ENCODE measurements around the gene CCDC69. TPM values are rescaled to one million over a fixed set of nuclear protein-coding genes. Genes with fewer than 3 reads are reported as not detected.
A peak's percentile ranks its signal among the peaks of the same experiment; 100 is the strongest.
"Not testable (repeated sequence)": the region's sequence is repeated elsewhere in the genome, so short reads cannot be mapped to it uniquely, and the experiment has no call there.

Gene CCDC69
- total RNA-seq, 1 experiment from 2014 or later = 1.1 TPM

GRCh38 chr5:151251001-151251551 lies 27.2 kb upstream of the CCDC69 start:
- DNase-seq (ENCODE audit: low read depth, low spot score) = no peak

GRCh38 chr5:151250346-151251000 lies 26.6 kb upstream of the CCDC69 start:
- in situ Hi-C loops (cut with HindIII; ENCODE audit: low pct_unique_long_range_greater_than_20kb, low sequenced_read_pairs) = no loop called here
- DNase-seq (ENCODE audit: low read depth, low spot score) = no peak

More at GRCh38 chr5:151251001-151251551, 27.2 kb upstream of the CCDC69 start:
- in situ Hi-C loops (cut with HindIII; ENCODE audit: low pct_unique_long_range_greater_than_20kb, low sequenced_read_pairs) = no loop called here

DNA sequence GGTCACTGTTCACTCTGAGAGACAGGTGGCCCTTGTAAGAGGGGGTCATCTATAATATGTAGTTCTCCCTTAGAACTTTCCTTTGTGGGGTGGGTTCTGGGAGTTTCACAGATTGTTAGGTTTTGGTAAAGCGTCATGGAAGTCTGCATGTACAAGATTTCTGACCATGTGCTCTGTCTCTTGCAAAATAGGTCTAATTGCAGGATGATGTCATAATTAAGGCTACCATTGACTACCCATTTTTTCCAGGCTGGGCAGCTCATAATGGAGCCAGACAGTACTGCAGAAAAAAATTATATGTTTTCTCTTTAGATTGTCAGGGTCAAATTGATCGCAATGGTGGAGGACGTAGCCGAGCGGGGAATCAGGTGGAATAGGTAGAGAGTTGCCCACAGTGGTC lies 25.4 kb upstream of the CCDC69 start:
- no peak for DNase-seq (ENCODE audit: low read depth, low spot score)
- in situ Hi-C loops (cut with HindIII; ENCODE audit: low pct_unique_long_range_greater_than_20kb, low sequenced_read_pairs) = no loop called here

DNA sequence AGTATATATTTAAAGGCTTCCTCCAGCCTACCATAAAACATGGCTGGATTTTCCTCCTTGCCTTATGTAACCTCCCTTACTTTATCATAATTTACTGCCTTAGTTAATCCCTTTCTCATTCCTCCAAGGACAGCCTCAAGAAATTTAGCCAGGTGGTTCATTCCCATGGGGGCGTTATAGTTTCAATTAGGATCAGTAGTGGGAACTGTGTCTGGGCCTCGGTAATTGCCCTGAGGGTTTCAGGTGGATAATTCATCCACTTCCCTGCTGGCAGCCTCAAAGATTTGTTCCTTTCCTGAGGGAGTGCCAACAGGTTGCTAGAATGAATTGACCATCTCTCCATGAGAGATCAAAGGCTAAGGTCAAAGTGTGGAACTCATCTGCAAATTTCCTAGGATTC lies 24.8 kb upstream of the CCDC69 start:
- in situ Hi-C loops (cut with HindIII; ENCODE audit: low pct_unique_long_range_greater_than_20kb, low sequenced_read_pairs) = no loop called here
- DNase-seq (ENCODE audit: low read depth, low spot score) = no peak

- no peak for DNase-seq (ENCODE audit: low read depth, low spot score)
- in situ Hi-C loops (cut with HindIII; ENCODE audit: low pct_unique_long_range_greater_than_20kb, low sequenced_read_pairs) = no loop called here
Measured at GRCh38 chr5:151245680-151246219, 21.9 kb upstream of the CCDC69 start.

GRCh38 chr5:151244206-151244605 lies 20.3 kb upstream of the CCDC69 start:
- DNase-seq (ENCODE audit: low read depth, low spot score) = no peak
- in situ Hi-C loops (cut with HindIII; ENCODE audit: low pct_unique_long_range_greater_than_20kb, low sequenced_read_pairs) = no loop called here

GRCh38 chr5:151243564-151243963 lies 19.7 kb upstream of the CCDC69 start:
- in situ Hi-C loops (cut with HindIII; ENCODE audit: low pct_unique_long_range_greater_than_20kb, low sequenced_read_pairs) = no loop called here
- no peak for DNase-seq (ENCODE audit: low read depth, low spot score)

GRCh38 chr5:151243127-151243526 lies 19.2 kb upstream of the CCDC69 start:
- DNase-seq (ENCODE audit: low read depth, low spot score) = no peak
- in situ Hi-C loops (cut with HindIII; ENCODE audit: low pct_unique_long_range_greater_than_20kb, low sequenced_read_pairs) = no loop called here

DNA sequence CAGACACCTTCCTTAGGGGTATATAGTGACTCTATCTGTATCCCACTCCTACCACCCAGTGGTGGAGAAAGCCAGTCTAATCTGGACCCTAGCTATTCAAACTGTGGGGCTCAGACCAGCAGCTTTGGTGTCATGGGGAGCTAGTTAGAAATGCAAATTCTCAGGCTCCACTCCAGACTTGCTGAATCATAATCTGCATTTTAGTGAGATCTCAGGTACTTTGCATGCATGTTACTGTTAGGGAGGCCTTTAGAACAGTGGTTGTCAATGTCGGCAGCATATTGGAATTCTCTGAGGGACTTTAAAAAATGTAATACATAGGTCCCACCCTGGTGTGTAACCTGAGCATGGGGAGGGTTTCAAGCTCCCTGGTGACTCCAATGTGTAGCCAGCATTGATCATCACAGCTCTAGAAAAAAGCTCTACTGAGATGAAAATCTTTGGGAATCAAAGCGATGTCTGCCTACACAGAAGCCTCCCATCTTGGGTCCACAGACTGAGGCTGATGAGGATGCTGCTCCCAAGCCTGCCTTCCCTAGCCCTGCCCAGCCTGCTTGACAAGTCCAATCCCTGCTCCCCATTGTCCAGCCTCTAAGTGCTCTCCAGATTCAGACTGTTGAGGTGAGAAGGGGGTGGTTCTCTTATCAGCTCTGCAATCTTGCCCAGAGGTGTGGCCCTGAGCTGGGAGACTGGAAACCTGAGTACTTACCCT lies 17.2 kb upstream of the CCDC69 start:
- in situ Hi-C loops (cut with HindIII; ENCODE audit: low pct_unique_long_range_greater_than_20kb, low sequenced_read_pairs) = no loop called here
- no peak for DNase-seq (ENCODE audit: low read depth, low spot score)

DNA sequence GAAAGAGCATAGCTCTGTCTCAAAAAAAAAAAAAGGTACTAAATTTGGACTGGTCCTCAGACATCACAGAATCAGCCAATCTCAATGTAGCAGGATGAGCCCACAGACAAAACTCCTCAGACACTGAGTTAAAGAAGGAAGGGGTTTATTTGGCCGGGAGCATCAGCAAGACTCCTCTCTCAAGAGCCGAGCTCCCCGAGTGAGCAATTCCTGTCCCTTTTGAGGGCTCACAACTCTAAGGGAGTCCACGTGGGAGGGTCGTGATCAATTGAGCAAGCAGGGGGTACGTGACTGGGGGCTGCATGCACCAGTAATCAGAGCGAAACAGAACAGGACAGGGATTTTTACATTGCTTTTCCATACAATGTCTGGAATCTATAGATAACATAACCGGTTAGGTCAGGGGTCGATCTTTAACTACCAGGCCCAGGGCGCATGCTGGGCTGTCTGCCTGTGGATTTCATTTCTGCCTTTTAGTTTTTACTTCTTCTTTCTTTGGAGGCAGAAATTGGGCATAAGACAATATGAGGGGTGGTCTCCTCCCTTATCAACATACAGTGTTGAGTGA lies 16.5 kb upstream of the CCDC69 start:
- DNase-seq (ENCODE audit: low read depth, low spot score); in situ Hi-C loops (cut with HindIII; ENCODE audit: low pct_unique_long_range_greater_than_20kb, low sequenced_read_pairs): not testable (repeated sequence)

- DNase-seq (ENCODE audit: low read depth, low spot score) = peak; percentile 69
- in situ Hi-C loops (cut with HindIII; ENCODE audit: low pct_unique_long_range_greater_than_20kb, low sequenced_read_pairs) = no loop called here
Measured at GRCh38 chr5:151239237-151239861, 15.5 kb upstream of the CCDC69 start.

GRCh38 chr5:151238303-151238741 lies 14.4 kb upstream of the CCDC69 start:
- DNase-seq (ENCODE audit: low read depth, low spot score) = no peak
- in situ Hi-C loops (cut with HindIII; ENCODE audit: low pct_unique_long_range_greater_than_20kb, low sequenced_read_pairs) = no loop called here

GRCh38 chr5:151237685-151238084 lies 13.8 kb upstream of the CCDC69 start:
- no peak for DNase-seq (ENCODE audit: low read depth, low spot score)
- in situ Hi-C loops (cut with HindIII; ENCODE audit: low pct_unique_long_range_greater_than_20kb, low sequenced_read_pairs) = no loop called here

DNA sequence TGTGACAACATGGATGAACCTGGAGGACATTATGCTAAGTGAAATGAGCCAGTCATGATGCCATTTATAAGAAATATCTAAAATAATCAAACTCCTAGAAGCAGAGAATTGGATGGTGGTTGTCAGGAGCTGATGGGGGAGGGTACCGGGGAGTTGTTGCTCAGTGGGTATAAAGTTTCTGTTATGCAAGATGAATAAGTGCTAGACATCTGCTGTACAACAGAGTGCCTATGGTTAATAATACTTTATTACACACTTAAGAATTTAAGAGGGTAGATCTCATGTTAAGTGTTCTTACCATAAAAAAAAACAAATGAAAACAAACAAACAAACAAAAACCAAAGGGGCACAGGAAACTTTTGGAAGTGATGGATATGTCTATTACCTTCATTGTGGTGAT lies 13.0 kb upstream of the CCDC69 start:
- no peak for DNase-seq (ENCODE audit: low read depth, low spot score)
- in situ Hi-C loops (cut with HindIII; ENCODE audit: low pct_unique_long_range_greater_than_20kb, low sequenced_read_pairs) = no loop called here

- DNase-seq (ENCODE audit: low read depth, low spot score); in situ Hi-C loops (cut with HindIII; ENCODE audit: low pct_unique_long_range_greater_than_20kb, low sequenced_read_pairs): not testable (repeated sequence)
Measured at GRCh38 chr5:151235239-151235571, 11.3 kb upstream of the CCDC69 start.

DNA sequence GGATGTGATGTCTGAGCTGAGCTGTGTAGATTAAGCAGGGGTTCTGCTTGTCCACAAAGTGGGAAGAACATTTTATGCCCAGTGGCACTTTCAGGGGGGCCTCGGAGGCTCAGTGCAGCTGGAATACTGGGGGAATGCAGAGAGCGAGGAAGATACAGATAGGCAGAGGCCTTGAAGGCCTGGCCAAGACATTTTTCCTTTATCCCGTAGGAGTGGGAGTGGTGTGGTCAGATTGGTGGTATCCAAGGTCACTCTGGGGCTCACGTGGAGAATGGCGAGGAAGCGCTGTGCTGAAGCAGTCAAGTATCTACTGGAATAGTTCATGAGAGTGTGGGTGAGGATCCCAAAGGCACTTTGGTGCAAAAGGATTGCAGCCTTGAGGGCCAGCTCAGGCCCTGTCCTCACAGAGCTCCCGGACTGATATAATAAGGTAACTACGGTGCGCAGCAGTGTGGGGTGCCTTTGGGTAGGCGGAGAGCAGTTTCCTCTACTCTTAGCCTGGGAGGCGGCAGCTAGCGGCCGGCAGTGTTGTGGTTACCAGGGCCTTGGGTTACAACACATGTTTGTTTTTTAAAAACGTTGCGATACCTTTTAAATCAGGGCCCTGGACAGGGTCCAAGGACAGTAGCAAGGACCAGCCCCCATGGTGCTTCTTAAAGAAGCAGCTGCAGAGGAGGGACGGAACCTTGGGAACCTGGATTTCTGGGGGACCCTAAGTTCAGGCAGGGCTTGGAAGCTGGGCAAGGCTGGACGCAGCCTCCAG lies 10.8 kb upstream of the CCDC69 start:
- no peak for DNase-seq (ENCODE audit: low read depth, low spot score)
- in situ Hi-C loops (cut with HindIII; ENCODE audit: low pct_unique_long_range_greater_than_20kb, low sequenced_read_pairs) = no loop called here

DNA sequence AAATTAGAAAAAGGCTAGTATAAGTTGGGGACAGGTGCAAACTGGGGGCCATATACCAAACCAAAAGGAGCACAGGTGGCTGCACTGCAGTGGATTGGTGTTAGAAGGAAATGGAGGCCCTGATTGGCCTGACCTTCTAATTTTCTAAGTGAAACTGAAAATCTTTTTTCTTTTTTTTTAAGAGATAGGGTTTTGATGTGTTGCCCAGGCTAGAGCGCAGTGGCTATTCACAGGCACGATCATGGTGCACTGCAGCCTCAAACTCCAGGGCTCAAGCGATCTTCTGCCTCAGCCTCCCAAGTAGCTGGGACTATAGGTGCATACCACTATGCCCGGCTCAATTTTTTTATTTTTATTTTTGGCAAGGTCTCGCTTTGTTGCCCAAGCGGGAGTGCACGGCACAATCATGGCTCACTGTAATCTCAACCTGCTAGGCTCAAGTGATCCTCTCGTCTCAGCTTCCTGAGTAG lies 9.8 kb upstream of the CCDC69 start:
- in situ Hi-C loops (cut with HindIII; ENCODE audit: low pct_unique_long_range_greater_than_20kb, low sequenced_read_pairs) = no loop called here
- no peak for DNase-seq (ENCODE audit: low read depth, low spot score)

Measured in SK-MEL-5 (cell line).